ENCODE results near the gene CREB5.

GRCh38 chr7:28395404-28395803 is 16.9 kb upstream of the CREB5 start:
- TF ChIP-seq CTCF (IDR thresholded peaks at IDR 0.05; ENCODE audit: borderline replicate concordance, extremely low read depth, low read length, poor library complexity, severe bottlenecking) (no peak), EZH2 (IDR thresholded peaks at IDR 0.05; ENCODE audit: borderline replicate concordance, low read depth, low read length, severe bottlenecking) (no peak)

All from DND-41 (cell line).